HG02885 (cell line): ENCODE measurements around the gene ABCC11.

ENCODE experiments used
- ATAC-seq: cut with Tn5 transposase; IDR thresholded peaks from one replicate; pipeline ENCODE4 v1.9.1; 2021; ENCODE audit warnings: mild to moderate bottlenecking; ENCODE audit not compliant: unreplicated experiment, poor library complexity

ABCC11 gene

DNA sequence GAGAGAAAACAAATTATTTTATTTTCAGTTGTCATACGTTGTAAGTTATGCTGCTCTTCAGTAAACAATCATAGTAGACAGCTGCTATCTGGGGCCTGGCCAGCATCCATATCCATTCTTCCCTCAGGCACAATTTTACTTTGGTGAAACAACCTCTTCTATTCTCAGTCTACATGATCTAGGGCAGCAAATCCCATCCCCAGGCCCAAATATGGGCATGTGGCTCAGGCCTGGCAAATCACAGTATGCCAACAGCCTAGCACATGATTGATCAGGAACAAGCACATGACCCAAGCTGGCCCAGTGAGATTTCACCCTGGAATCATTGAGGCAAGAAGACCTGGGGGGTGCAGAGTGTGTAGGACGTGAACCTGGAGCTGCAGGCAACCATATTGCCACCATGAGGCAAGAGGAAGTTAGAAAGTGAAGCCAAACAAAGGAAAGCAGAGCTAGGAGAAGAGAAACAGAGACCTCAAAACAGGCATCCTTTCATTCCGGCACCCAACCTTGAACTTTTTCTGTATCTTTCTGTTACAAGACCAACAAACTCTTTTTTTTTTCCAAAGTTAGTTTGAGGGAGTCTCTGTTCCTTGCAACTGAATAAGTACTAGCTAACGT lies 81.3 kb downstream of the ABCC11 start:
- ATAC-seq, result no peak

DNA sequence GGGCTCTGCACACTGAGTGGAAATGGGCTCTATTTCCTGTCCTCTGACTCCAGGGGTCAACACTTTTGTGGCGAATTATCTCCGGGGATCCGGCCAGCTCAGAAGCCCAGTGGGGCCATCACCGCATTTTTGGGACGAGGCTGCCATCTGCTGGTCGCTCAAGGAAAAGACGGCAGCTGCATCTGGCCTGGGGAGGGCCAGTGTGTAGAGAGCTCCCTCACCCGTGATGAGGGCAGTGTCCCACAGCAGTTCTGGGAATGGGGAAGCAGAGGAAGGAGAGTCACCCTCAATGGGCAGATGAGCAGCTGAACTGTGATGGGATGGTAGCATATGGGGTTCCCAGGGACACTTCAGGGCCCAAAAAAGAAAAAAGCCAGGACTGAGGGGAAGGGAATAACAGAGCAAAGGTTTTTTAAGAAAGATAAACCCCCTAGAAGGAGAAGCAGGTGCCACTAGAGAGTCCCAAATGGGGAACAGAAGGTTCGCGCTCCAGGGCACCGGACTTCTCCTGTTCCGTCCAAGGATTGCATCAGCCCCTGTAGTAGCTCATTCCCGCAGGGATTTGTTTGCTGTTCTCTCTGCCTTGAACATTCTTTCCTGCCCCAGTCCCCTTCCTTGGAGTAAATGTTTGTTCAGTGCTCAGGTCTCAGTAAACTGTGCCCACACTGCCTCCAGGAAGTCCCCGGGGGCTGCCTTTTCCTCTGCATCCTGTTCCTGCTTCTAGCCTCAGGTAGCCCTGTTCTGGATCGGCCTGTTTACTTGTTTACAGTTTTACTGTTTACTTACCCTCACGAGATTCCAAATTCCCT lies 82.2 kb downstream of the ABCC11 start:
- peak; percentile 86 for ATAC-seq

DNA sequence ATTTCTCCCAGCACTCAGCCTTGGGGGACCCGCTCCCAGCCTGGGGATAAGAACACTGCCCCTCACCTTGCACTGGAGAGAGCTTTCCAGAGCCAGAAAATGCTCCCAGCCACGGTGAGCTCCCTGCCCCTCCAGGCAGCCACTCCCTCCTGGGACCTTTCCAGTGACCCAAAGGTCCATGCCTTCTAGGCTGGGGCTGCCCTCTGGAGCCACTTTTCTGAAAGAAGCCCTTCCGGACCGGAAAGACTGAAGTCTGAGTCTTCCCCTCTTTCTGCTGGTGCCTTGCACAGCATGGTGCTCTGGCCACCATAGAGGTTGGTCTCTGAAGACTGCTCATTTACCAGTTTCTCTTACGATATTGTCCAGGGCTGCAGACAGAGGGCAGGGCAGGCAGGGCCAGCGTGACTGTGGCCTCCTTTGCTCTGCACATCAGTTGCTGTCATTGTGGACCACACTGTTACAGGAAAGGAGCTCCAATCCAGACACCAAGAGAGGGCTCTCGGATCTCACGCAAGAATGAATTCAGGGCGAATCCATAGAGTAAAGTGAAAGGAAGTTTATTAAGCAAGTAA lies 84.4 kb downstream of the ABCC11 start:
- no peak for ATAC-seq

DNA sequence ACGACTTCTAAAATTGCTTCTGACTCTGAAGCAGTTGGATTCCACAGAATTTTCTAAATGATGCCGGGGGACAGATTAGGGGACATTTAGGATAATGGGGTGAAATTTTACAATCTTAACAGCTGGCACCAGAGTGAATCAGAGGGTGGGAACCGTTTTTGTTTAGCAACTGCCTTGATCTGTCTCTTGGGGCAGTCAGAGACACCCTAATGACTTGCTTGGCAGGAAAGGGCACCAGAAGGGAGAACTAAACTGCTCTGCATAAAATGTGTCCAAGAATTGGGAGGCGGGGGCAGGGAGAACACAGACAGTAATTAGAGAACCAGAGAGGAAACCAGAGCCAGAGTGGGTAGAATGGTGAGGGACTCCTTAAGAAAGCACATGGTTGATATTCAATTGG lies 85.4 kb downstream of the ABCC11 start:
- no peak for ATAC-seq

DNA sequence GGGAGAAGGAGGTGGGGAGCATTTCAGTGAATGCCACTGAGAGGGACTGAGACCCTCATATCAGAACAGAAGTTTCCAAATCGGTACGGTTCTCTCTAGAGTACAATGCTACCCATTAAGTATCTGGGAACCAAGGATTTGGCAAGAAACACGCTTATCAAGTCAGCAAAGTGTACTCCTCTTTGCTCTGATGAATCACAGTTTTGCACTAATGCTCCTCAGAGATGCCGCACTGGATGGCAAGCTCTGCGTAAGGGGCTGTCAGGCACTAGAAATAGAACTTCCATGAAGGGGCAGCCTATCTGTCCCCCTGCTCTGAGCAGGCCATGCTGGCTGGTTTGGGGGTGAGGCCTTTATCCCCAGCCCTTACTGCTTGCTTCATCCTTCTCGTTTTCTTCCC lies 86.8 kb downstream of the ABCC11 start:
- no peak for ATAC-seq

DNA sequence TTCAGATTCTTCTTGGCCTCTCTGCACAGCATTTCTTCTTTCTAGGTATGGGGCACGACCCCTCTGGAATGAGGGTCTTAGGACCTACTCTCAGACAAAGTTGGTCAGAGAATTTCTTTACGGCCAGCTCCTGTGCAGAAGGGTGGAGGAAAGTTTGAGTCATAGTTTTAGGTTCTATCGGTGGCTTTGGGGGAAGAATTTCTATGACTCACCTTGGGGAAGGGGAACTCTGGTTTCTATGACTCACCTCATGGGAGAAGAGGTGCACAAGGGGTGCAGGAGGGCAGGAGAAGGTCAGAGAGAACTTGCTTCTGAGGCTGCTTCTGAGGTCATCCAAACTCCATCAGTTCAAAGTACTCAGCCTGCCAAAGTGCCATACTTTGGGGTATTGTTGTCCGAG lies 89.0 kb downstream of the ABCC11 start:
- peak; percentile 83 for ATAC-seq

DNA sequence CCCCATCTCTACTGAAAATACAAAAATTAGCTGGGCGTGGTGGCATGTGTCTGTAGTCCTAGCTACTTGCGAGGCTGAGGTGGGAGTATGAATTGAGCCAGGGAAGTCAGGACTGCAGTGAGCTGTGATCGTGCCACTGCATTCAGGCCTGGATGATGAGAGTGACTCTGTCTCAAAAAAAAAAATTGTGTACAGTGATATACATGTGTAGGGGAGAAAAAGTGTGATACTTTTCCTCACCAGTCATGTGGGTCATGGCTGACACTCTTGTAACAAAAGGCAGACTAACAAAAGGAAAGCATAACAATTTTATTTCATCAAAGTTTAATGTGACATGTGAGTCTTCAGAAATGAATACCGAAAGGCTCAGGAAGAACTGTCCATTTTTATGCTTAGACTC lies 89.5 kb downstream of the ABCC11 start:
- ATAC-seq, result no peak

DNA sequence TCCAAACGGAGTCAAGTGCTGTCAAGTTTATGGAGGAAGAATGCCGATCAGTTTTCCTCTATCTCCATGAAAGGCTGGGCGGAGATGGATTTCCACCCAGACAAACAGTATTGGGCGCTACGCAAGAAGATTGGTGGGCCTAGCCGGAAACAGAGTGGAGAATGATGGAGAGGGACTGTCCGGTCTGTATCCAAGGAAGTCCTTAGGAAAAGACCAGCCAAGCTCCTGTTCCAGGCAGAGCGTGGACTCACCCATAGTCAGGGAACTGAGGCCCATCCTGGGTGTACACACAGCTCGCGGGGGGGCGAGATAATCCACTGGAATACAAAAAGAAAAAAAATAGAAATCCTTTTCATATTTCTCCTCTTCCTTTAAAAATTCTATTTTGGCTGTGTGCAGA lies 90.0 kb downstream of the ABCC11 start:
- no peak for ATAC-seq

DNA sequence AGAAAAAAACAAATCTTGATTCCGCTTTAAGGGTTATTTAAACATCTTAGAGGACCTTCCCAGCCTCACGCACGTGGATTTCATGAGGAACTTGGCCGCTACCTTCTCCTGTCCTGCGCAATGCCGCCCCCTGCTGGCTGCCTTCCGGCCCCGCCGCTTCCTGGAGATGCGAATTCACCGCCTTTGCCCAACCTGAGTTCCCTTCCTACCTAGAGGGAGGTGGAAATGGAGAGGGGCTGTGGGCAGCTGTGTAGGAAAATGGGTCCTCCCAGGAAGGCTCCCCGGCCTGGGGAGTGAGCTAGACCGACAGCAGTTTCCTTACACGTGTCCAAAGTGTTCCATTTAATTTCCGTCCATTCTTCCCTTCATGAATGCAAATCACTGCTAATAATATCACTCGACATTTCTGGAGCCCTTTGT lies 90.5 kb downstream of the ABCC11 start:
- ATAC-seq, result peak; percentile 60

DNA sequence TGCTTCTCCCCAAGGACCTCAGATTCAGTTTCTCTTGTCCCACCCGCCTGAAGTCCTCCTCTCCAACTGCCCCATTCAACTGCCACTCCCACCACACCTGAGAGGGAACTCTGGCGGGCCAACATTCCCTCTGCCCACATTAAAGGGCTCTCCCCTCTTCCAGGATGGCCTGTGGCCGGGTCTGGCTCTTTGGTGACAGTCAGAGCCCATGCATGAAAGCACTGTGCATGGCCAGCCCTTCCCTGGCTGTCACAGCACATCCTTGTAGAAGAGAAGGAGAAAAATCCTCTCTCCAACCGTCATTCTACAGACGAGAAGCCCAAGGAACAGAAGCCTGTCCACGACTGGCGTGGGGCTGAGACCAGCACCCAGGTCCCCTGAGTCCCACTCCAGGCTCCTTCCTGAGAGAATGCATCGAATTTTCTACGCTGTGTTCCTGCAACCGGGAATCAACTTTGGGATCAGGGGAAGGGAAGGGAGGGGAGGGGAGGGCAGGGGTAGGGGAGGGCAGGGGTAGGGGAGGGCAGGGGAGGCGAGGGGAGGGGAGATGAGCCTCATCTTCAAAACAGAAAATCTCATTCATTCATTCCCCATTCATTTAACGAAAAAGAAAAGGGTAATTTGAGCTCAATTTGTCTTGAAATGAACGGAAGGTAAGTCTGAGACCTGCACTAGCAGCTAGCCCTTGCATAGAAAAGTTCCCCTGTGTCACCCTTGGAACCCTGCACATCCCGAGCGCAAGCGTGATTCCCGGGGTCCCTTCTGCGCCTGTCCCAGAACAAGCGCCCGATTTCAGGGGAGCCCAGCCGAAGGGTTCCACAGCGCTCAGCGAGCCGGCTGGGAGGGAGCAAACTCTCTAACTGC lies 91.2 kb downstream of the ABCC11 start, which contains the start of gene ABCC12:
TSS of gene ABCC12 (minus strand) at position 68 of the 864 bp plus-strand sequence. CDS start 9,569 bp downstream, outside the sequence.
- ATAC-seq, result peak; percentile 13

DNA sequence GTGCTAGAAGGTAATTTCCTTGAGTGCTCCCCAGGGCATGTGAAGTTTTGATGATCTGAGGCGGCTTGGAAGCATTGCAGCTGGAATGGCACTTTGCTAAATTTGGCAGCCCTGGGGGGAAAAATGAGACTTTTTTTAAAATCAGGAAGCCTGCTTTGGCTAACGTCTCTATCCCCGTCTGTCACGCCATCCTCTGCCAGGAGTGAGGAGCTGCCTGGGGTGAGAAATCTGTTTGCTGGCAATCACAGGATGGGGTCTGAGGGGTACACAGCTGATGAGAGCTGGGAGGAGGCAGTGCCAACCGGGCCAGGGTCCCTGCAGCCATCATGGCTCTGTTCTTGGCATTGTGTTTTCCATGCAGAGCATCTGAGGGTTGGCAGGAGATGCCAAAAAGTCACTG lies 93.6 kb downstream of the ABCC11 start:
- ATAC-seq, result no peak

DNA sequence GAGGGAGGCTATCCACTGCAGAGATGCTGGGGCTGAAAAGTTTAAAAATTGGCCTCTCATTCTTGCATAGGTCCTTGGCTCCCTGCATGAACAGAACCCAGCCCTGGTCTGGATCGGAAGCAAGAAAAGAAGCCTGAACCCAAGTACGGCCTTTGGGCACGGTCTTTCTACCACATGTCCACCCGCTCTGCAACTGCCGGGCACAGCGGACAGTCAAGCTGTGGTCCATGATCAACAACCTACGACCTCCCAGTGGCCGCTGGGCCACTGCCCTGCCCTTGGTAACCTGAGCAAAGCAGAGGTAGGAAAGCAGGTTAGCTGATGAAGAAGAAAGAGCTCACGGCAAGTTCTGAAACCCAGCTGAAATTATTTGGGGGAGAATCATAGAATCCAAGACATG lies 95.1 kb downstream of the ABCC11 start:
- ATAC-seq, result no peak

DNA sequence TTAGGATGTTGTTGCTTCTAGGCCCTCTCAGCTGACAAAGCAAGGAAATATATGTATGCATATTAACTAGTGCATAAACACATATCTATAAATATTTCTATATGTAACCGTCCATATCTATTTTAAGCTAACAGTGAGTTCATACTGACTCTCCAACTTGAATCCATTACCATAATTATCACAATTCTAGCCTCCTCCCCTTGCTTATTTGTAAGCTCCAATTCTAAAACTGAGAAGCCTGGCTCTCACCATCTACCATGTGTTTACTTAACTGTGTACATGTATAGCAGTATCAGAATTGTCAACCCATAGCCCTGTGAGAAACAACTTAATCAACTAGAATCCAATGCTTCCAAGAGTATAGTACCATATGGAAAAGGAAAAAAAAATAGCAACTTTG lies 96.6 kb downstream of the ABCC11 start:
- ATAC-seq, result no peak

DNA sequence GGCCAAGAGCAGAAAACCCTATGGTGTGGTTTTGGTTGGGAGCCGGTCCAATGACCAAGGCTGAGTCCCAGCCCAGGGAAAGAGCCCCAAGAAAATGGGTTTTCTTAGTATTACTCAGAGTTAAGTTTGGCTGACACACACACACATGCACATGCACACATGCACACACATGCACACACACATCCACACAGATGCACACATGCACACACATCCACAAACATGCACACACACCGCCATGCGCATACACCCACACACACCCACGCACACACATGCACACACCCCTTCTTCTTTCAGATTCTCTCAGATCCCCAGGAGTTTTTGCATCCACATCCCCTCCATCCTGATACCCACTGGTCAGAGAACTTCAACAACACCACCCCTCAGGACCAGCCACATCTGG lies 100.6 kb downstream of the ABCC11 start:
- no peak for ATAC-seq

DNA sequence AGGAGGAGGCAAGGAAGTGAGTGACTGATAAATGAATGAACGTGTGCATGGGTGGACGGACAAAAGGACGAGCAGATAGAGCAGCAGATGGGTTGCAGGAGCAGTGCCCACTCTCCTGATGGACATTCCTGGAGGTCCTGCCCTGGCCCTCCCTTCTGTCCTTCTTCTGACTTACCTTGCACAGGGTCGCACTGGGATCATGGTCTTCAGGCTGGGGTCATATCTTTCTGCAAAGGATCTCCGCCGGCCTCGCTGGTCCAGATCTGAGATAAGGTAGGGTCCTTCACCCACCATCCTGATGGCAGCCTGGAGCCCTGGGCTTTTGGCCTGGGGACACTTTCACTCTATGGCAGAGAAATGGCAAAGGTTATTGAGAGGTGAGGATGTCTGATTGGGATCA lies 101.2 kb downstream of the ABCC11 start:
- ATAC-seq, result no peak

DNA sequence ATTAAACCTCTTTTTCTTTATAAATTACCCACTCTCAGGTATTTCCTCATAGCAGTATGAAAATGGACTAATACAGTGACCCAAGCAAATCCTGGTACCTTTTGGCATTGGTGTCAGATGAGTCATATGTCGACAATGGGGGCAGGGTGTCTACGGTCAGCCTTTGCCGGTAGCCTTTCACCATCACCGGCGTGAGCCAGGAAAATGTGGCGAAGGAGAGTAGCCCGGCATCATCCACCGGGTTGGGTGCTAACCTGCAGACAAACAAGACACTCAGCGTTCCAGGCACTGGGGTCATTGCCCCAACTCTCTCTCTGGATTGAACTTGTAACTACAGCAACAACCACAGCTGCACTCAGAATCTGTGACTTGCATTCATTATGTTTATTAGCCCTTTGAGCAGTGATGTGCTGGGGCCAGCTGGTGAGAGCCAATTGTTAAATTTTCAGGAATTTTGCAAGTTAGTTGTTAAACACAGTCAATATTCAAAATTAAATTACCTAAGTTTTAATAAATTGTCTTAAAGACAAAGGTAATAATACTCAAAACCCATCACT lies 103.4 kb downstream of the ABCC11 start:
- no peak for ATAC-seq

DNA sequence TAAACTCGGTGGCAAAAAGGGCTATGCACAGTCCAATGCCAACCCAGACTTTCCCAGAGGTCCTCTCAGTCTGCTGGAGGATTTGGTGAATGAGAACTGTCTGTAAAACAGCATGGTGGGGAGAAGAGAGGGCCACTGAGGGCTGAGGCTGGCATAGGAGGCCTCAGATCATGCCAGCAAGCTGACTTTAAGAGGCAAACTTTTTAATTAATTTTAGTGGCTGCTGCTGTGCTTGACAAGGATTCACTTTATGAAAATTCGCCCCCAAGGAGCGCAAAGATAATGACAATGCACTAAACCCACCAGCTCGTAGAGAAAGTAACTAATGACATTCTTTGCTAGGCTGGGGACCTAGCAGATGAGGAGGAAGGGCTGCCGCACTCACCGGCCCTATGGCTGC lies 106.5 kb downstream of the ABCC11 start:
- no peak for ATAC-seq

DNA sequence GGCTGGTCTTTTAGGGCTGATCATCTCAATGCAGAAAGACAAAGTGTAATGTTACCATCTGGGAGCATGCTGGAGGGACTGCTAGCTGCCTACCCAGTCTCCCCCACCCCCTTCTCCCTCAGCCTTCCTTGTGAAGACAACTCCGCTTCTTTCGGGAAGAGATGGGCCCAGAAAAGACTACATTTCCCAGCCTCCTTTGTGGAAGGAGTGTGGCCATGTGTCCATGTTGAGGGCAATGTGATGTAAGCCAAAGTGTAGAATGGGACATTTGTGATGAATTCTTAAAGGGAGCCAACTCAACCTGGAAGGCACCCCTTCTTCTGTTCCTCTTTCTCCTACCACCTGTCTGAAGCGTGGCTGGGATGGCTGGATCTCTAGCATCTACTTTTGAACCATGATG lies 107.8 kb downstream of the ABCC11 start:
- ATAC-seq, result no peak

DNA sequence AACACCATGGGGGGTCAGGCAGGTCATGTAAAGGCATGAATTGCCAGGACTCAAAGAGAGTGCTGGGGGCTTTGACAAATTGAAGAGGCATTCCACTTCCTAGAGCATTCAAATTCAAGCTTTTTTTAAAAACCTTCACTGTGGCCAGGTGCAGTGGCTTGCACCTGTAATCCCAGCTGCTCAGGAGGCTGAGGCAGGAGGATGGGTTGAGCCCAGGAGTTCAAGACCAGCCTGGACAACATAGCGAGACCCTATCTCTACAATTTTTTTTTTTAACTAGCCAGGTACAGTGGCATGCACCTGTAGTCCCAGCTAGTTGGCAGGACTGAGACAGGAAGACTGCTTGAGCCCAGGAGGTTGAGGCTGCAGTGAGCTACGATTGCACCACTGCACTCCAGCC lies 108.8 kb downstream of the ABCC11 start:
- no peak for ATAC-seq

DNA sequence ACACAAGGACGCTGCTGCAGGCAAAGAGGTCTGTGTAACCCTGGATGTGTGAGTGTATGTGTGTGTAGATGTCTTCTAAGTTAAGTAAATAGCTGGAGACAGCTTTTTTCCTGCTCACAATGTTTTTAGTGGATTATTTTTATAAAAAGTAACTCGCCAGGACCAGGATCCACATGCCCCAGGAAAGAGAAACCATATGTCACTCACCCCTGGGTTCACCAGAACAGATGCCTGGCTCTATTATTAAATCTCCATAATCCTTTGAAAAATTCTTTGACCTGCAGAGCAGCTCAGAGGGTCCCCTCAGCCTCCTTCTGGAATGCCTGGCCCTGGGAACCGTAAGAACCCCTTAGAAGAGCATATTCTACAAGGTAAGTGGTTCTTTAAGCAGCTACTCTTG lies 109.5 kb downstream of the ABCC11 start:
- ATAC-seq, result no peak
